Pancreas (tissue), 10 donors: ENCODE measurements around the gene C10orf143. TPM values are rescaled to one million over a fixed set of nuclear protein-coding genes. Genes with fewer than 3 reads are reported as not detected.

ENCODE experiments used
- ATAC-seq, 4 donors: fragments of 200-7000 bp; cut with Tn5 transposase; one replicate each; pipeline versions ENCODE4 v1.8.0 to v1.9.1; 2020; ENCODE audit warnings: mild to moderate bottlenecking in 4 of 4, moderate library complexity in 4 of 4
- DNase-seq, 6 donors: peaks; one replicate each; pipeline ENCODE4 v3.0.0-alpha.2; 2020
- FAIRE-seq: peaks from 2 replicates; lab custom pipeline; 2012; peaks lifted over from hg19 to GRCh38; lab: Jason Lieb, UNC
- H3K27ac ChIP-seq, 4 donors: fragments of 200-600 bp; sonication (generic); 1 replicate in 3 of 4; 2 replicates in 1 of 4; pipeline versions ENCODE4 v1.5.0 to v1.8.0; 2020
- H3K27me3 ChIP-seq, 4 donors: fragments of 200-600 bp; one replicate each; pipeline ENCODE4 v1.8.0; 2021
- H3K36me3 ChIP-seq, 3 donors: fragments of 200-600 bp; sonication (generic) in 1 of 3; one replicate each; pipeline versions ENCODE4 v1.5.0 to v1.8.0; 2020 to 2021
- H3K4me1 ChIP-seq, 3 donors: fragments of 200-600 bp; one replicate each; pipeline ENCODE4 v1.8.0; 2021
- H3K4me3 ChIP-seq, 4 donors: fragments of 200-600 bp; sonication (generic) in 2 of 4; one replicate each; pipeline versions ENCODE4 v1.5.0 to v1.8.0; 2020 to 2021
- H3K9me3 ChIP-seq, 4 donors: fragments of 200-600 bp; one replicate each; pipeline ENCODE4 v1.8.0; 2021
- CTCF ChIP-seq, 4 donors: fragments of 200-600 bp; sonication (generic) in 3 of 4; IDR thresholded peaks; one replicate each; pipeline versions ENCODE4 v1.5.0 to v1.8.0; 2021; ENCODE audit warnings: antibody characterized with exemption in 4 of 4
- WGBS, 2 donors: extraction: QIAGEN DNeasy Blood & Tissue Kit; methylation state at CpG; one replicate each; pipeline ENCODE4 v1.1.7; 2013; 5-methylcytosine and 5-hydroxymethylcytosine counted together
- intact Hi-C, 3 donors: fragments of 100-400 bp; cut with DNase I; formaldehyde crosslinking; loops; one replicate each; pipeline versions ENCODE4 v1.11.1 to v1.14.2; 2022
- polyA plus RNA-seq, 2 donors: library from polyadenylated mRNA; stranded (reverse); fragments of 200-250 nt; gene quantifications; one replicate each; pipeline ENCODE4 v1.2.3, GENCODE V29; 2013
- total RNA-seq, 6 donors: library from RNA; stranded (reverse); fragmentation: NEBNext Ultra II Directional in 4 of 6; extraction: Animal tissue kit (Norgen Biotek cat#: 25700) in 4 of 6; gene quantifications; one replicate each; pipeline versions ENCODE4 v1.2.1 to v1.2.4, GENCODE V29; 2021 to 2023
- donor health status: healthy with polysubstance abuse.
- donor health status: DM: no; HTN: no; CAD: no; lungs with moderate emphysema.
- donor health status: DM: no; HTN: no; CAD: no.
- donor health status: control.
- donor health status: control.
- donor health status: Bipolar disorder and iron deficiency.
- donor health status: DM: yes; HTN: yes; CAD: no.
- donor health status: DM: no; HTN: no; CAD: no.
- donor health status: DM: no; HTN: no; CAD: no.
- donor health status: DM: yes; HTN: yes; CAD: no.

Gene C10orf143
- total and polyA plus RNA-seq, 8 donors: 1.6 to 7.1 (median 2.7) TPM

- Histone ChIP-seq H3K27me3 (no peaks in the 10 kb centered on the region), H3K36me3 (no peaks in the 10 kb centered on the region), H3K27ac (no peak overlapping the region), H3K4me1 (no peaks in the 10 kb centered on the region), H3K4me3 (no peak overlapping the region), H3K9me3 (no peaks in the 10 kb centered on the region)
- ATAC-seq: no peak
- no peak for DNase-seq
- intact Hi-C loops: no loop called here
- FAIRE-seq: no peak
- TF ChIP-seq CTCF (IDR thresholded peaks at IDR 0.05): no peak
- 52 to 72% methylated on average over 6 of the region's 6 CpGs for WGBS, 2 donors
These were observed 88.5 kb downstream of the C10orf143 start for GRCh38 chr10:130022086-130022485.

GRCh38 chr10:130021383-130021950, 89.2 kb downstream of the C10orf143 start:
- Histone ChIP-seq H3K27ac (no peak overlapping the region), H3K4me3 (no peak overlapping the region), H3K9me3 (no peaks in the 10 kb centered on the region), H3K36me3 (no peaks in the 10 kb centered on the region), H3K4me1 (no peaks in the 10 kb centered on the region), H3K27me3 (no peaks in the 10 kb centered on the region)
- WGBS, 2 donors: 65 to 73% methylated on average over 12 of the region's 12 CpGs
- FAIRE-seq (no peak), DNase-seq (no peak), ATAC-seq (peak in 2 of 4 donors; percentile 47 to 62)
- intact Hi-C loops: no loop called here
- no peak for TF ChIP-seq CTCF (IDR thresholded peaks at IDR 0.05)

- ATAC-seq (no peak), FAIRE-seq (no peak), DNase-seq (no peak)
- no peaks in the 10 kb centered on the region for H3K4me1 ChIP-seq
- H3K36me3 ChIP-seq: no peaks in the 10 kb centered on the region
- no peaks in the 10 kb centered on the region for H3K27me3 ChIP-seq
- H3K27ac ChIP-seq: no peak overlapping the region
- WGBS, 2 donors: 56 to 66% methylated on average over 19 of the region's 19 CpGs
- no peak for TF ChIP-seq CTCF (IDR thresholded peaks at IDR 0.05)
- H3K4me3 ChIP-seq: no peak overlapping the region
- H3K9me3 ChIP-seq: no peaks in the 10 kb centered on the region
- intact Hi-C loops: no loop called here
These were observed 89.8 kb downstream of the C10orf143 start for GRCh38 chr10:130020651-130021382.

- TF ChIP-seq CTCF (IDR thresholded peaks at IDR 0.05): no peak
- no peaks in the 10 kb centered on the region for H3K36me3 ChIP-seq
- DNase-seq (no peak), ATAC-seq (no peak), FAIRE-seq (no peak)
- intact Hi-C loops: no loop called here
- H3K4me1 ChIP-seq: no peaks in the 10 kb centered on the region
- no peaks in the 10 kb centered on the region for H3K27me3 ChIP-seq
- H3K4me3 ChIP-seq: no peak overlapping the region
- H3K27ac ChIP-seq: no peak overlapping the region
- 69 to 80% methylated on average over 6 to 7 of the region's 7 CpGs for WGBS, 2 donors
- H3K9me3 ChIP-seq: no peaks in the 10 kb centered on the region
These were observed 91.9 kb downstream of the C10orf143 start for GRCh38 chr10:130018730-130019185.

- intact Hi-C loops: no loop called here
These were observed 92.4 kb downstream of the C10orf143 start for GRCh38 chr10:130018265-130018664.

More at GRCh38 chr10:130018265-130018664, 92.4 kb downstream of the C10orf143 start:
- no peaks in the 10 kb centered on the region for H3K36me3 ChIP-seq
- TF ChIP-seq CTCF (IDR thresholded peaks at IDR 0.05): no peak
- ATAC-seq (no peak), DNase-seq (no peak), FAIRE-seq (no peak)
- no peaks in the 10 kb centered on the region for H3K9me3 ChIP-seq
- H3K27ac ChIP-seq: no peak overlapping the region
- no peaks in the 10 kb centered on the region for H3K27me3 ChIP-seq
- 63 to 77% methylated on average over 5 of the region's 5 CpGs for WGBS, 2 donors
- H3K4me3 ChIP-seq: no peak overlapping the region
- no peaks in the 10 kb centered on the region for H3K4me1 ChIP-seq
